ENCODE results near the gene IRF5. TPM values are rescaled to one million over a fixed set of nuclear protein-coding genes. Genes with fewer than 3 reads are reported as not detected.
"Not testable (repeated sequence)": the region's sequence is repeated elsewhere in the genome, so short reads cannot be mapped to it uniquely, and the experiment has no call there.

IRF5 gene
- polyA plus RNA-seq, 3 donors = 6.9 to 8.4 (median 7.2) TPM

GRCh38 chr7:128906001-128906765 is 31.5 kb upstream of the IRF5 start:
- no peak for DNase-seq (ENCODE audit: low read depth in 3 of 3, low spot score in 2 of 3)

GRCh38 chr7:128906766-128907559 is 30.8 kb upstream of the IRF5 start:
- no peak for DNase-seq (ENCODE audit: low read depth in 3 of 3, low spot score in 2 of 3)

- DNase-seq (ENCODE audit: low read depth in 3 of 3, low spot score in 2 of 3) = no peak
These were observed 28.7 kb upstream of the IRF5 start for GRCh38 chr7:128908750-128909624.

- no peak for DNase-seq (ENCODE audit: low read depth in 3 of 3, low spot score in 2 of 3)
These were observed 27.8 kb upstream of the IRF5 start for GRCh38 chr7:128909625-128910568.

- no peak for DNase-seq (ENCODE audit: low read depth in 3 of 3, low spot score in 2 of 3)
These were observed 27.2 kb upstream of the IRF5 start, which contains the start of gene KCP for GRCh38 chr7:128910569-128910945. TSS of gene KCP (minus strand) at chr7:128910709. CDS start at chr7:128910676, 33 bp downstream.

GRCh38 chr7:128911423-128912031 is 26.2 kb upstream of the IRF5 start:
- DNase-seq (ENCODE audit: low read depth in 3 of 3, low spot score in 2 of 3) = no peak

GRCh38 chr7:128912281-128912680 is 25.4 kb upstream of the IRF5 start:
- no peak for DNase-seq (ENCODE audit: low read depth in 3 of 3, low spot score in 2 of 3)

- not testable (repeated sequence) for DNase-seq (ENCODE audit: low read depth in 3 of 3, low spot score in 2 of 3)
These were observed 24.8 kb upstream of the IRF5 start for GRCh38 chr7:128912709-128913495.

- DNase-seq (ENCODE audit: low read depth in 3 of 3, low spot score in 2 of 3) = no peak
These were observed 23.7 kb upstream of the IRF5 start for GRCh38 chr7:128913870-128914565.

GRCh38 chr7:128914566-128915151 is 23.1 kb upstream of the IRF5 start:
- no peak for DNase-seq (ENCODE audit: low read depth in 3 of 3, low spot score in 2 of 3)

- no peak for DNase-seq (ENCODE audit: low read depth in 3 of 3, low spot score in 2 of 3)
These were observed 22.4 kb upstream of the IRF5 start for GRCh38 chr7:128915271-128915819.

GRCh38 chr7:128915841-128916642 is 21.7 kb upstream of the IRF5 start:
- DNase-seq (ENCODE audit: low read depth in 3 of 3, low spot score in 2 of 3) = no peak

GRCh38 chr7:128916643-128916915 is 21.1 kb upstream of the IRF5 start:
- DNase-seq (ENCODE audit: low read depth in 3 of 3, low spot score in 2 of 3) = no peak

- no peak for DNase-seq (ENCODE audit: low read depth in 3 of 3, low spot score in 2 of 3)
These were observed 20.6 kb upstream of the IRF5 start for GRCh38 chr7:128917122-128917521.

GRCh38 chr7:128918016-128918665 is 19.6 kb upstream of the IRF5 start:
- no peak for DNase-seq (ENCODE audit: low read depth in 3 of 3, low spot score in 2 of 3)

- no peak for DNase-seq (ENCODE audit: low read depth in 3 of 3, low spot score in 2 of 3)
These were observed 18.5 kb upstream of the IRF5 start for GRCh38 chr7:128919241-128919640.

Measured in right renal cortex interstitium (tissue), 3 donors.